Caco-2 (cell line): ENCODE data around the gene RRP1. TPM values are rescaled to one million over a fixed set of nuclear protein-coding genes. Genes with fewer than 3 reads are reported as not detected.

Source experiments
- BruUV-seq: library from RNA; stranded (reverse); fragments of 400-500 nt; replicated peaks from 2 replicates; lab custom pipeline; 2021; lab: Mats Ljungman, UMichigan
- CTCF ChIA-PET: fragments of 300-600 bp; sonication (Branson Sonifier 250); formaldehyde crosslinking; loops from one replicate; lab custom pipeline; 2022; ENCODE audit warnings: antibody characterized with exemption; lab: Charles Lee
- POLR2A ChIA-PET: fragments of 300-600 bp; sonication (Branson Sonifier 250); formaldehyde crosslinking; loops from one replicate; lab custom pipeline; 2022; ENCODE audit warnings: antibody characterized with exemption; lab: Charles Lee
- DNase-seq, 2 experiments: peaks; one replicate each; pipeline versions ENCODE4 v3.0.0 to v3.0.0-alpha.2; 2020 to 2022
- H3K27me3 ChIP-seq: replicated peaks from 2 replicates; pipeline ENCODE4 v1.6.0; 2011; ENCODE audit warnings: low read length; ENCODE audit not compliant: control insufficient read depth, insufficient read depth
- H3K36me3 ChIP-seq: 2 replicates; pipeline ENCODE4 v1.5.1; 2011; ENCODE audit warnings: low read length; ENCODE audit not compliant: control insufficient read depth, insufficient read depth
- H3K4me1 ChIP-seq: fragments of 250-450 bp; sonication (Bioruptor Pico); 2 replicates; pipeline ENCODE4 v1.5.1; 2020; ENCODE audit warnings: mild to moderate bottlenecking
- H3K4me3 ChIP-seq: 2 replicates; pipeline ENCODE4 v1.5.1; 2011; ENCODE audit warnings: low read depth, mild to moderate bottlenecking, control low read depth, low read length
- H3K9me3 ChIP-seq: fragments of 250-450 bp; sonication (Bioruptor Pico); 2 replicates; pipeline ENCODE4 v1.5.1; 2020; ENCODE audit warnings: mild to moderate bottlenecking, moderate library complexity
- H3K27ac Mint-ChIP-seq: one replicate; pipeline ENCODE4 v1.8.0; 2022; ENCODE audit warnings: mixed read lengths; ENCODE audit not compliant: unreplicated experiment
- H3K27me3 Mint-ChIP-seq: one replicate; pipeline ENCODE4 v1.8.0; 2022; ENCODE audit warnings: mixed read lengths; ENCODE audit not compliant: insufficient read depth, unreplicated experiment
- H3K36me3 Mint-ChIP-seq: one replicate; pipeline ENCODE4 v1.8.0; 2022; ENCODE audit warnings: mild to moderate bottlenecking, mixed read lengths; ENCODE audit not compliant: insufficient read depth, unreplicated experiment
- H3K4me1 Mint-ChIP-seq: one replicate; pipeline ENCODE4 v1.8.0; 2022; ENCODE audit warnings: low read depth, mixed read lengths; ENCODE audit not compliant: unreplicated experiment
- H3K4me3 Mint-ChIP-seq: one replicate; pipeline ENCODE4 v1.8.0; 2022; ENCODE audit warnings: mild to moderate bottlenecking, moderate library complexity, mixed read lengths; ENCODE audit not compliant: unreplicated experiment
- H3K9me3 Mint-ChIP-seq: one replicate; pipeline ENCODE4 v1.8.0; 2022; ENCODE audit warnings: mixed read lengths; ENCODE audit not compliant: unreplicated experiment
- CTCF ChIP-seq, 2 experiments: fragments of 200-600 bp in 1 of 2; IDR thresholded peaks; 1 replicate in 1 of 2; 2 replicates in 1 of 2; pipeline versions ENCODE4 v1.5.1 to v1.8.0; 2011 to 2022; ENCODE audit warnings: antibody characterized with exemption in 1 of 2, control low read depth in 1 of 2, inconsistent platforms in 1 of 2, low read depth in 1 of 2, low read length in 1 of 2, mild to moderate bottlenecking in 1 of 2, moderate library complexity in 1 of 2; ENCODE audit not compliant: insufficient read depth in 1 of 2, severe bottlenecking in 1 of 2, unreplicated experiment in 1 of 2
- intact Hi-C: fragments of 100-400 bp; cut with micrococcal nuclease; formaldehyde crosslinking; loops from one replicate; pipeline ENCODE4 v1.10.0; 2022; ENCODE audit not compliant: unreplicated experiment
- total RNA-seq: library from RNA; stranded (reverse); gene quantifications from 2 replicates; pipeline ENCODE4 v1.2.3, GENCODE V29; 2022

The RRP1 gene
- total RNA-seq, 1 experiment from 2014 or later = 52.8 TPM

- Mint-ChIP-seq H3K36me3 (peaks cover 94% of the 10 kb centered on the region), H3K9me3 (no peaks in the 10 kb centered on the region), H3K27ac (no peak overlapping the region), H3K27me3 (no peaks in the 10 kb centered on the region), H3K4me1 (no peaks in the 10 kb centered on the region), H3K4me3 (no peak overlapping the region)
- BruUV-seq = TSS peak; percentile 18
- CTCF ChIA-PET = no interaction called here
- intact Hi-C loops = no loop called here
- DNase-seq = no peak
- H3K4me3 ChIP-seq = no peak overlapping the region
- peaks cover 2% of the 10 kb centered on the region for H3K36me3 ChIP-seq
- H3K9me3 ChIP-seq = no peaks in the 10 kb centered on the region
- TF ChIP-seq CTCF (IDR thresholded peaks at IDR 0.05; ENCODE audit: insufficient read depth in 1 of 2, low read depth in 1 of 2, low read length in 1 of 2, severe bottlenecking in 1 of 2, unreplicated experiment in 1 of 2) = no peak
- no peaks in the 10 kb centered on the region for H3K27me3 ChIP-seq
- no peaks in the 10 kb centered on the region for H3K4me1 ChIP-seq
- POLR2A ChIA-PET = interaction anchor here (0.6 kb wide), 1 partner anchor 52 kb away, joined by 3 read pairs; no protein-coding TSS in a partner anchor
Observed at GRCh38 chr21:43758811-43759210, 30.6 kb upstream of the RRP1 start.

- DNase-seq = no peak
- Histone ChIP-seq H3K36me3 (peaks cover 2% of the 10 kb centered on the region), H3K9me3 (no peaks in the 10 kb centered on the region), H3K4me1 (no peaks in the 10 kb centered on the region), H3K4me3 (no peak overlapping the region), H3K27me3 (no peaks in the 10 kb centered on the region)
- no TSS peak for BruUV-seq
- H3K9me3 Mint-ChIP-seq = no peaks in the 10 kb centered on the region
- no peak for TF ChIP-seq CTCF (IDR thresholded peaks at IDR 0.05; ENCODE audit: insufficient read depth in 1 of 2, low read depth in 1 of 2, low read length in 1 of 2, severe bottlenecking in 1 of 2, unreplicated experiment in 1 of 2)
- ChIA-PET CTCF (no interaction called here), POLR2A (no interaction called here)
- H3K27me3 Mint-ChIP-seq = no peaks in the 10 kb centered on the region
- peaks cover 94% of the 10 kb centered on the region for H3K36me3 Mint-ChIP-seq
- intact Hi-C loops = no loop called here
- H3K4me1 Mint-ChIP-seq = no peaks in the 10 kb centered on the region
- no peak overlapping the region for H3K27ac Mint-ChIP-seq
- no peak overlapping the region for H3K4me3 Mint-ChIP-seq
Observed at GRCh38 chr21:43759651-43760050, 29.7 kb upstream of the RRP1 start.

GRCh38 chr21:43760391-43760958, 28.9 kb upstream of the RRP1 start:
- no peaks in the 10 kb centered on the region for H3K9me3 ChIP-seq
- BruUV-seq = no TSS peak
- intact Hi-C loops = no loop called here
- H3K9me3 Mint-ChIP-seq = no peaks in the 10 kb centered on the region
- DNase-seq = no peak
- H3K27ac Mint-ChIP-seq = no peak overlapping the region
- peaks cover 2% of the 10 kb centered on the region for H3K36me3 ChIP-seq
- H3K36me3 Mint-ChIP-seq = peaks cover 99% of the 10 kb centered on the region
- H3K4me1 ChIP-seq = no peaks in the 10 kb centered on the region
- H3K27me3 Mint-ChIP-seq = no peaks in the 10 kb centered on the region
- CTCF ChIA-PET = no interaction called here
- H3K4me1 Mint-ChIP-seq = no peaks in the 10 kb centered on the region
- TF ChIP-seq CTCF (IDR thresholded peaks at IDR 0.05; ENCODE audit: insufficient read depth in 1 of 2, low read depth in 1 of 2, low read length in 1 of 2, severe bottlenecking in 1 of 2, unreplicated experiment in 1 of 2) = no peak
- POLR2A ChIA-PET = no interaction called here
- no peaks in the 10 kb centered on the region for H3K27me3 ChIP-seq
- no peak overlapping the region for H3K4me3 ChIP-seq
- no peak overlapping the region for H3K4me3 Mint-ChIP-seq
